Activated CD4-positive, alpha-beta T cell treated with anti-CD3 and anti-CD28 coated beads, Interleukin-2, amount 10 ng/mL, durations not matched to agents 24 days and 14 days (primary cell): ENCODE results near the gene WDTC1. TPM values are rescaled to one million over a fixed set of nuclear protein-coding genes. Genes with fewer than 3 reads are reported as not detected.

ENCODE experiments used
- DNase-seq: peaks from one replicate; pipeline ENCODE4 v3.0.0; 2022
- H3K27ac Mint-ChIP-seq: one replicate; pipeline ENCODE4 v1.8.0; 2022; ENCODE audit warnings: mild to moderate bottlenecking, mixed read lengths
- H3K27me3 Mint-ChIP-seq: one replicate; pipeline ENCODE4 v1.8.0; 2022; ENCODE audit warnings: mixed read lengths
- H3K36me3 Mint-ChIP-seq: one replicate; pipeline ENCODE4 v1.8.0; 2022; ENCODE audit warnings: low read depth, mild to moderate bottlenecking, mixed read lengths
- H3K4me1 Mint-ChIP-seq: one replicate; pipeline ENCODE4 v1.8.0; 2021; ENCODE audit warnings: mixed read lengths
- H3K4me3 Mint-ChIP-seq: one replicate; pipeline ENCODE4 v1.8.0; 2022; ENCODE audit warnings: mild to moderate bottlenecking, moderate library complexity, mixed read lengths
- H3K9me3 Mint-ChIP-seq: one replicate; pipeline ENCODE4 v1.8.0; 2021; ENCODE audit warnings: mixed read lengths
- intact Hi-C: fragments of 100-400 bp; cut with micrococcal nuclease; formaldehyde crosslinking; loops from one replicate; pipeline ENCODE4 v1.15.1; 2023
- total RNA-seq: library from RNA; stranded (reverse); gene quantifications from 2 replicates; pipeline ENCODE4 v1.2.3, GENCODE V29; 2022

The WDTC1 gene
- total RNA-seq, 1 donor from 2014 or later: 17.4 TPM

GRCh38 chr1:27351541-27352107 is 117.2 kb downstream of the WDTC1 start:
- peaks cover 16% of the 10 kb centered on the region for H3K36me3 Mint-ChIP-seq
- H3K9me3 Mint-ChIP-seq: no peaks in the 10 kb centered on the region
- intact Hi-C loops: no loop called here
- peaks cover 8% of the 10 kb centered on the region for H3K4me1 Mint-ChIP-seq
- no peak for DNase-seq
- H3K27me3 Mint-ChIP-seq: no peaks in the 10 kb centered on the region
- no peak overlapping the region for H3K4me3 Mint-ChIP-seq
- H3K27ac Mint-ChIP-seq: no peak overlapping the region

DNA sequence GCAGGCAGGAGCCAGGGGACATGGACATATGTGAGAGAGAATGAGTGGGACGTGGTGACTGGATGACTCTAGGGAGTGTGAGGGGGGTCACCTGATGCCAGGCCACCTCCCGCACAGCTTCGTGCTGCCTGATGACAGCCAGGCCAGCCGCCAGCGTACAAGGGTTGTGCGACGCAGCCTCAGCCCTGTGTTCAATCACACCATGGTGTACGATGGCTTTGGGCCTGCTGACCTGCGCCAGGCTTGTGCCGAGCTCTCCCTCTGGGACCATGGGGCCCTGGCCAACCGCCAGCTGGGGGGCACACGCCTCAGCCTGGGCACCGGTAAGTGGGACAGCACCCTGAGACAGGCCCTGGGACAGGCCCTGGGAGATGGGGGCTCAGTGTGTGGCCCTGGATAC is 118.7 kb downstream of the WDTC1 start:
- H3K4me3 Mint-ChIP-seq: no peak overlapping the region
- H3K36me3 Mint-ChIP-seq: peaks cover 9% of the 10 kb centered on the region
- peaks cover 14% of the 10 kb centered on the region for H3K4me1 Mint-ChIP-seq
- no peaks in the 10 kb centered on the region for H3K9me3 Mint-ChIP-seq
- no peak for DNase-seq
- intact Hi-C loops: no loop called here
- no peaks in the 10 kb centered on the region for H3K27me3 Mint-ChIP-seq
- no peak overlapping the region for H3K27ac Mint-ChIP-seq

DNA sequence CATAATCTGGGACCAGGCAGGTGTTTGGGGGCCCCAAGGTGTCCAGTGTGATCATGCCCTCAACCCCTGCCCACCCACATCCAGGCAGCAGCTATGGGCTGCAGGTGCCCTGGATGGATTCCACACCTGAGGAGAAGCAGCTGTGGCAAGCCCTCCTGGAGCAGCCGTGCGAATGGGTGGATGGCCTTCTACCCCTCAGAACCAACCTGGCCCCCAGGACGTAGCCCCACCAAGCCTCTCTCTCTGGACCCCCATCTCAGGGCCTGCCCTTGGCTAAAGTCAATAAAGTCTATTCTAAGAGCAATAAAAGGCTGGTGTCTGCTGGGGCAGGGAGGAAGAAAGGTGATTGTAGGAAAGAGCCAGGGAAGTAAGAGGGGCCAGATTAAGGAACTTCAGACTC is 119.2 kb downstream of the WDTC1 start:
- H3K27ac Mint-ChIP-seq: no peak overlapping the region
- no peaks in the 10 kb centered on the region for H3K27me3 Mint-ChIP-seq
- peaks cover 9% of the 10 kb centered on the region for H3K36me3 Mint-ChIP-seq
- H3K9me3 Mint-ChIP-seq: no peaks in the 10 kb centered on the region
- no peak for DNase-seq
- peaks cover 14% of the 10 kb centered on the region for H3K4me1 Mint-ChIP-seq
- H3K4me3 Mint-ChIP-seq: no peak overlapping the region
- intact Hi-C loops: no loop called here

DNA sequence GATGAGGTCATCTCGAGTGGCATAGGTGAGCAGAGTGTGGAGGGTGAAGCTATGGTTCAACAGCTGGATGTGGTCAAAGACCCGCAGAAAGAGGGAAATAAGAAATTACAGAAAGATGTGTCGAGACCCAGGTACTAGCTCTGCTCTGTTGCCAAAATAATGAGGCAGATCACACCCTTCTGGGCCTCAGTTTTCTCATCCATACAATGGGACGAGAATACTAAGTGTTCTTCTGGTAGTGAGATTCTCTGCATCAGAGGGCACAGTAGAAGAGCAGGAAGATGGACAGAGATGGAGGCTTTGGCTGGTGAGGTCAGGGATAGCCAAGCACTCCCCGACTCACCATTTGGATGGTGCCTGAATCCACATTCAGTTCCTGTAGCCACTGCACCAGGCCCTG is 121.3 kb downstream of the WDTC1 start:
- H3K27ac Mint-ChIP-seq: no peak overlapping the region

DNA sequence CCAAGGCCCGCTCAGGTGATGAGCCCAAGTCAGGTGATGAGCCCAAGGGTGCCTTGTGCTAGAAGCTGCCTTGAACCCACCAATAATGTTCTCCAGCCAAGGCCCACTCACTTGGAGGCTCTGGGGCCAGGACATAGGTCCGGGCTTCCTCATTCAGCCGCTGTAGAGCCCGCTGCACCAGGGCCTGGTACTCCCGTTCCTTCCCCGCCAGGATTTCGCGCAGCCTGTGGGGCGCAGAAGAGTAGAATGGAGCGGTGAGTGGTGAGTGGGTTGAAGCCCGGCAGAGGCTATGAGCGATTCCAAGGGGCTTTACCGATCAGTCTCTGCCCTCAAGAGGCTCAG is 121.8 kb downstream of the WDTC1 start:
- intact Hi-C loops: no loop called here
- Mint-ChIP-seq H3K4me1 (peaks cover 29% of the 10 kb centered on the region), H3K9me3 (no peaks in the 10 kb centered on the region), H3K27ac (no peak overlapping the region), H3K27me3 (no peaks in the 10 kb centered on the region), H3K36me3 (peaks cover 9% of the 10 kb centered on the region), H3K4me3 (peak overlapping the region; percentile 23)
- DNase-seq: no peak

More for the DNA sequence above, 121.3 kb downstream of the WDTC1 start:
- DNase-seq: no peak
- no peaks in the 10 kb centered on the region for H3K9me3 Mint-ChIP-seq
- H3K36me3 Mint-ChIP-seq: peaks cover 9% of the 10 kb centered on the region
- H3K27me3 Mint-ChIP-seq: no peaks in the 10 kb centered on the region
- intact Hi-C loops: no loop called here
- H3K4me3 Mint-ChIP-seq: no peak overlapping the region
- peaks cover 28% of the 10 kb centered on the region for H3K4me1 Mint-ChIP-seq

GRCh38 chr1:27356619-27357280 is 122.3 kb downstream of the WDTC1 start:
- Mint-ChIP-seq H3K27ac (peak overlapping the region; percentile 81), H3K9me3 (no peaks in the 10 kb centered on the region), H3K4me1 (peaks cover 29% of the 10 kb centered on the region), H3K4me3 (peak overlapping the region; percentile 72), H3K27me3 (no peaks in the 10 kb centered on the region), H3K36me3 (peaks cover 9% of the 10 kb centered on the region)
- no peak for DNase-seq
- intact Hi-C loops: loop anchor here (1.0 kb wide), 1 partner anchor 32 kb away; no protein-coding TSS in a partner anchor

DNA sequence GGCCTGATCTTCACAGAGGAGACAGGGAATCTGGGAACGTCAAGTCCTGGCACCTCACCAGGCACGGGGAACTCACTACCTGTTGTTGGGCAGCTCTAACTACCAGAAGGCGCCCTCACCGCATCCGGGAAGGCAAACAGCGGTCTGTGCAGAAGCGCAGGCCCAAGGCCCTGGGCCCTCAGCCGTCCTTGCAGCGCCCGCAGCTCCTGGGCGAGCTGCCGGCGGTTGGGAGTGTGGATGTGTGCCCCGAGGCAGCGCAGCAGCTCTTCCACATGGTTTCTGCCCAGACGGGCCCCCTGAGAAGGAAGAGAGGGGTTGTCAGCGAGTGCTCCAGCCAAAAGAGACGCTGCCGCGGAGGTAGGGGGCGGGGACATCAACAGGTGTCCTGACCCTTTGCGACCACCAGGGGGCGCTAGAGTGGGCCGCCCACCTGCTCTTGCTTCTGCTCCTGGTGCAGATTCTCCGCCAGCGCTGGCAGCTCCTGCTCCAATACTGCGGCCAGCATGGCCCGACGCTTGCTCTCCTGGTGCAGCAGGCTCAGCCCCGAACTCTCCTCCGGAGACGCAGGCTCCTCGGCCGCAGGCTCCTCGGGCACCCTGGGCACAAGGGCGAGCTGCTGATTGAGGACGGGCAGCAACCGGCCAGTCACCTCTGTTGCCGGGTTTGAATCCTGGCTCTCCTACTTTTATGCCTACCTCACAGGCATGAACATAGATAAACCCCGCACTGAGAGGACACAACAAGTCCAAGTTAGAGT is 123.0 kb downstream of the WDTC1 start:
- DNase-seq: peak; percentile 95
- H3K27ac Mint-ChIP-seq: peak overlapping the region; percentile 81
- H3K4me1 Mint-ChIP-seq: peaks cover 29% of the 10 kb centered on the region
- H3K4me3 Mint-ChIP-seq: peak overlapping the region; percentile 72
- H3K9me3 Mint-ChIP-seq: no peaks in the 10 kb centered on the region
- H3K36me3 Mint-ChIP-seq: peaks cover 7% of the 10 kb centered on the region
- no peaks in the 10 kb centered on the region for H3K27me3 Mint-ChIP-seq
- intact Hi-C loops: loop anchor here (1.0 kb wide), 1 partner anchor 31 kb away; no protein-coding TSS in a partner anchor

Other genes starting within 250 kb of the WDTC1 start
- gene TRNP1, start 240.9 kb upstream of the WDTC1 start, total RNA-seq: 1.3 and 2.2 TPM in 2 replicates
- not detected in 2 replicates for gene TENT5B, start 221.8 kb upstream of the WDTC1 start, total RNA-seq
- gene SLC9A1, start 79.5 kb upstream of the WDTC1 start, total RNA-seq: 25.5 and 27.1 TPM in 2 replicates
- 39.6 and 41.4 TPM in 2 replicates for gene TMEM222, start 87.5 kb downstream of the WDTC1 start, total RNA-seq
- gene SYTL1, start 107.4 kb downstream of the WDTC1 start, total RNA-seq: 29.7 and 29.8 TPM in 2 replicates
- gene MAP3K6, start 132.3 kb downstream of the WDTC1 start, total RNA-seq: 13.2 and 14.7 TPM in 2 replicates
- not detected in 2 replicates for gene FCN3, start 140.2 kb downstream of the WDTC1 start, total RNA-seq
- gene CD164L2, start 148.7 kb downstream of the WDTC1 start, total RNA-seq: not detected in 2 replicates
- 3.3 TPM in 2 replicates for gene GPR3, start 158.0 kb downstream of the WDTC1 start, total RNA-seq